ENCODE results near the gene PRPF40B. TPM values are rescaled to one million over a fixed set of nuclear protein-coding genes. Genes with fewer than 3 reads are reported as not detected.
"Not testable (repeated sequence)": the region's sequence is repeated elsewhere in the genome, so short reads cannot be mapped to it uniquely, and the experiment has no call there.

Gene PRPF40B
- total RNA-seq, 1 donor from 2014 or later: 18.1 TPM

DNA sequence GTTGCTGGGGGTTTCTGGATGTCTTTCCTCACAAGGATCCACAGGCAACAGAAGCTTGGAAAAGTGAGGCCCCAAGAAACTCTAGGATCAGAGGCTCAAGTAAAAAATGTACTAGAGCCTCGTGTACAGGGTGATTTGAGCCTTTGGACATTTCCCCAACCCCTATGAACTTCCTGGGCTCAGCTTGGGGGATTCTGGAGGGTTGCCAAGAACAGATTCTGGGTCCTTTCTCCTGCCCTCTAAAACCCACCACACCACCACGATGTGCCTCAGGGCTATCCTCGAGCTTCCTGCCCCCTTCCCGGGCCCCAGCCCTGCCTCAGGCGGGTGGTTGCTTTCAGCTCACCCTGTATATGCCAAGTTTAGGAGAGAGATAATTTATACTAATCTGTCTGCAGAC lies 18.5 kb upstream of the PRPF40B start:
- H3K27me3 Mint-ChIP-seq (ENCODE audit: insufficient read depth, low read depth): peaks cover 2% of the 10 kb centered on the region
- Histone ChIP-seq H2AFZ (replicated peaks) (no peak overlapping the region), H3K4me3 (no peak overlapping the region), H3K36me3 (no peaks in the 10 kb centered on the region), H3K9ac (no peak overlapping the region), H4K20me1 (ENCODE audit: low read depth) (no peaks in the 10 kb centered on the region), H3K4me2 (no peak overlapping the region), H3K27ac (no peak overlapping the region), H3K79me2 (ENCODE audit: low read depth) (no peaks in the 10 kb centered on the region), H3F3A (ENCODE audit: low read depth) (peaks cover 7% of the 10 kb centered on the region), H3K4me1 (no peaks in the 10 kb centered on the region), H3K27me3 (no peaks in the 10 kb centered on the region), H3K9me3 (ENCODE audit: low read depth) (no peaks in the 10 kb centered on the region)
- TF ChIP-seq CTCF (IDR thresholded peaks at IDR 0.05) (no peak), EZH2 (IDR thresholded peaks at IDR 0.05) (no peak), EZH2phosphoT487 (IDR thresholded peaks at IDR 0.05) (no peak)
- H3K9me3 Mint-ChIP-seq: peaks cover 8% of the 10 kb centered on the region
- H3K36me3 Mint-ChIP-seq: peaks cover under 1% of the 10 kb centered on the region
- H3K27ac Mint-ChIP-seq: no peak overlapping the region
- no peak for DNase-seq (ENCODE audit: low spot score)
- no peak overlapping the region for H3K4me3 Mint-ChIP-seq
- H3K4me1 Mint-ChIP-seq: no peaks in the 10 kb centered on the region

- H3K4me3 ChIP-seq; H3K9me3 ChIP-seq (ENCODE audit: low read depth); H3K27ac ChIP-seq; DNase-seq (ENCODE audit: low spot score); H3K79me2 ChIP-seq (ENCODE audit: low read depth); H3K4me2 ChIP-seq; H3F3A ChIP-seq (ENCODE audit: low read depth); H3K4me1 ChIP-seq; H3K4me3 Mint-ChIP-seq; H3K36me3 Mint-ChIP-seq; H2AFZ ChIP-seq (replicated peaks); H3K27me3 Mint-ChIP-seq (ENCODE audit: insufficient read depth, low read depth); H4K20me1 ChIP-seq (ENCODE audit: low read depth); H3K27me3 ChIP-seq; H3K27ac Mint-ChIP-seq; H3K36me3 ChIP-seq; H3K9ac ChIP-seq; H3K4me1 Mint-ChIP-seq: not testable (repeated sequence)
- H3K9me3 Mint-ChIP-seq: peaks cover 14% of the 10 kb centered on the region
These were observed 17.8 kb upstream of the PRPF40B start, which contains the start of gene FAM186B for GRCh38 chr12:49605539-49605938. Gene FAM186B (minus strand): TSS chr12:49605639. CDS start chr12:49605477, 162 bp downstream.

- peaks cover 7% of the 10 kb centered on the region for H3K36me3 Mint-ChIP-seq
These were observed 14.1 kb upstream of the PRPF40B start for GRCh38 chr12:49609059-49609874.

More at GRCh38 chr12:49609059-49609874, 14.1 kb upstream of the PRPF40B start:
- H3K9me3 Mint-ChIP-seq: peaks cover 21% of the 10 kb centered on the region
- DNase-seq (ENCODE audit: low spot score): no peak
- Histone ChIP-seq H3K27ac (no peak overlapping the region), H3K79me2 (ENCODE audit: low read depth) (no peaks in the 10 kb centered on the region), H3K4me1 (no peaks in the 10 kb centered on the region), H3K27me3 (no peaks in the 10 kb centered on the region), H3K9ac (no peak overlapping the region), H3K9me3 (ENCODE audit: low read depth) (no peaks in the 10 kb centered on the region), H3F3A (ENCODE audit: low read depth) (peaks cover 7% of the 10 kb centered on the region), H3K4me2 (no peak overlapping the region), H2AFZ (replicated peaks) (no peak overlapping the region), H3K4me3 (no peak overlapping the region), H3K36me3 (no peaks in the 10 kb centered on the region), H4K20me1 (ENCODE audit: low read depth) (no peaks in the 10 kb centered on the region)
- peak overlapping the region; percentile 51 for H3K27ac Mint-ChIP-seq
- H3K4me1 Mint-ChIP-seq: no peaks in the 10 kb centered on the region
- H3K27me3 Mint-ChIP-seq (ENCODE audit: insufficient read depth, low read depth): peaks cover 6% of the 10 kb centered on the region
- TF ChIP-seq EZH2phosphoT487 (IDR thresholded peaks at IDR 0.05) (no peak), EZH2 (IDR thresholded peaks at IDR 0.05) (no peak), CTCF (IDR thresholded peaks at IDR 0.05) (no peak)
- no peak overlapping the region for H3K4me3 Mint-ChIP-seq

Data from neural progenitor cell (in vitro differentiated cells).